Heart left ventricle (tissue), 13 donors: Measurements from ENCODE around the gene NEMP2.

Experiments
- CTCF ChIP-seq, 12 donors: fragments of 200-600 bp; sonication (generic) in 4 of 12; IDR thresholded peaks; one replicate each; pipeline versions ENCODE4 v1.5.0 to v1.8.0; 2018 to 2022; ENCODE audit warnings: antibody characterized with exemption in 12 of 12, mild to moderate bottlenecking in 5 of 12
- POLR2A ChIP-seq, 2 donors: fragments of 450-650 bp; IDR thresholded peaks; one replicate each; pipeline ENCODE4 v1.6.1; 2017; ENCODE audit warnings: antibody characterized with exemption in 2 of 2, mild to moderate bottlenecking in 2 of 2, moderate library complexity in 2 of 2
- donor health status: ischemic (EF 13 %, LVEDD 7.1; RV severe dilation, severe dysfunction).
- donor health status: DM: no; HTN: yes; CAD: no.
- donor health status: DM: no; HTN: no; CAD: no.
- donor health status: ischemic (EF 25% LVEDD 6.9; RV normal size, moderate dysfunction).
- donor health status: ischemic (EF 25% LVEDD 5.7; RV mildly dilated, moderate dysfunction).
- donor health status: ischemic (EF 35%, LVEDD 5.7; RV mildly dilated, moderate dysfunction).
- donor health status: nonischemic (EF 11% LVEDD 7.7; RV severe dilation, severe dysfunction).
- donor health status: DM: yes; HTN: yes; CAD: no.
- donor health status: PGD.
- donor health status: ischemic (EF 29% LVEDD 5.4; RV normal size, mild dysfunction).
- donor health status: nonischemic (EF 23%, LVEDD 6.1; RV moderate dilation, normal function).

DNA sequence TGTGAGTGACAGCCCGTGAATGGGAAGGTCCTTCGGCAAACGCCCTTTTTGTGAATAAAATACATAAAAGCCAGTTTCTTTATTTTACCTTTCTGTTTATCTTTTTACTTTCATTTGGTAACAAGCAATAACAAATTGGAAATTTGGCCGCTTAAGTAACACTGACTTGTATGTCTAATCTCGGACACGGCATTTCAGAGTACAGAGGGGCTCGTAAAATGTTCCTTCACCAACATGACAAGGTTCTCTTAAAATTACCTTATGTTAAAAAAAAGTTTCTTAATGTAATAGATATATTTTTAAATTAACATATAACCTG, 558 bp upstream of the NEMP2 start:
- TF ChIP-seq CTCF (IDR thresholded peaks at IDR 0.05): no peak
- TF ChIP-seq POLR2A (IDR thresholded peaks at IDR 0.05): no peak
